NCI-H1092 (cell line): ENCODE data around the gene SF3A2.

Experiments
- DNase-seq: peaks from one replicate; lab custom pipeline; 2025; lab: John Stamatoyannopoulos, UW

SF3A2 gene

GRCh38 chr19:2253106-2254063 lies 16.8 kb downstream of the SF3A2 start:
- no peak for DNase-seq

GRCh38 chr19:2254064-2254872 lies 17.6 kb downstream of the SF3A2 start:
- no peak for DNase-seq

GRCh38 chr19:2255112-2255845 lies 18.7 kb downstream of the SF3A2 start:
- peak; percentile 34 for DNase-seq

GRCh38 chr19:2255982-2256685 lies 19.5 kb downstream of the SF3A2 start, which contains the start of gene JSRP1:
TSS of gene JSRP1 (minus strand) at chr19:2256417. CDS start at chr19:2255314, 1,103 bp downstream.
- no peak for DNase-seq

GRCh38 chr19:2259336-2259735 lies 22.7 kb downstream of the SF3A2 start:
- no peak for DNase-seq

GRCh38 chr19:2260341-2260805 lies 23.7 kb downstream of the SF3A2 start:
- no peak for DNase-seq

GRCh38 chr19:2261438-2262172 lies 25.0 kb downstream of the SF3A2 start:
- DNase-seq = no peak

- DNase-seq = peak; percentile 51
Observed at GRCh38 chr19:2266183-2266993, 29.8 kb downstream of the SF3A2 start.

GRCh38 chr19:2268480-2268830 lies 31.8 kb downstream of the SF3A2 start:
- DNase-seq = no peak

- no peak for DNase-seq
Observed at GRCh38 chr19:2268861-2269243, 32.2 kb downstream of the SF3A2 start.

- peak; percentile 95 for DNase-seq
Observed at GRCh38 chr19:2269244-2270156, 32.9 kb downstream of the SF3A2 start.

GRCh38 chr19:2270157-2270422 lies 33.5 kb downstream of the SF3A2 start:
- no peak for DNase-seq

GRCh38 chr19:2270423-2271233 lies 34.0 kb downstream of the SF3A2 start:
- DNase-seq = no peak

GRCh38 chr19:2271234-2272103 lies 34.8 kb downstream of the SF3A2 start:
- DNase-seq = no peak

GRCh38 chr19:2273356-2274184 lies 36.9 kb downstream of the SF3A2 start:
- peak; percentile 66 for DNase-seq

GRCh38 chr19:2274185-2274711 lies 37.6 kb downstream of the SF3A2 start:
- DNase-seq = no peak
